NCI-H1694 treated with DMSO at 0.1 percent for 48 hours (cell line): ENCODE results near the gene NR2F1.
"Not testable (repeated sequence)": the region's sequence is repeated elsewhere in the genome, so short reads cannot be mapped to it uniquely, and the experiment has no call there.

ENCODE experiments used
- DNase-seq: peaks from one replicate; lab custom pipeline; 2025; lab: John Stamatoyannopoulos, UW

The NR2F1 gene

DNA sequence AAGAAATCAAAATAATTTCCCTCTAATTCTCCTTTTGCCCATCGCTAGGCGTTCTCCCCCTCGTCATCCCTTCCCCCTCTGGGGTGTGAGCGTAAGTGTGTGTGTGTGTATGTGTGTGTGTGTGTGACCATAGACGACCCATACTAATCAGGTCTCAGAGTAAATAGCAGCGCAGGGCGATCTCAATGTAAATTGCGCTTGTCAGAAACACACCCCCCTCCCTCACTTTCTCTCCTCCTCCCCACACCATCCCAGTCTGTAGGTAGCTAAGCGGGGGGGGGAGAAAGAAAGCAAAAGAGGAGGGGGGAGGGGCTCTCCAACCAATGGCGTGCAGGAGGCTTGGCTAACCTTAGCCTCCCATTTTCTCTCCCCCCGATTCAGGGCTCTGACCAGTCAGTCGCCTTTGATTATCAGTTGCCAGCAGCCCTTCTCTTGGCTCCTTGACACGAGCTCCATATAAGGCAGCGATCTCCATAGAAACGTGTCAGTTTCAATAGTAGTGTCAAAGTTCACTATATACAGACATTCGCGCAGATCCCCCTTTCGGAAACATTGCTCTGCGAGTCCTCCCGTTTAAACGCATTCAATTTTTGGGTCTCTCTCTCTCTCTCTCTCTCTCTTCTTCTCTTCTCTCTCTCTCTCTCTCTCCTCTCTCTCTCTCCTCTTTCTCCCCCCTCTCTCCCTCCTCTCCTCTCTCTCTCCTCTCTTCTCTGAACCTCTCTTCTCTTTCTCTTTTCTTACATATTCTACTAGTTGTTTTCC, at the start of gene NR2F1:
NR2F1 (plus strand) TSS at position 546 of the 762 bp plus-strand sequence. CDS start 1,802 bp downstream, outside the sequence.
- peak; percentile 76 for DNase-seq

DNA sequence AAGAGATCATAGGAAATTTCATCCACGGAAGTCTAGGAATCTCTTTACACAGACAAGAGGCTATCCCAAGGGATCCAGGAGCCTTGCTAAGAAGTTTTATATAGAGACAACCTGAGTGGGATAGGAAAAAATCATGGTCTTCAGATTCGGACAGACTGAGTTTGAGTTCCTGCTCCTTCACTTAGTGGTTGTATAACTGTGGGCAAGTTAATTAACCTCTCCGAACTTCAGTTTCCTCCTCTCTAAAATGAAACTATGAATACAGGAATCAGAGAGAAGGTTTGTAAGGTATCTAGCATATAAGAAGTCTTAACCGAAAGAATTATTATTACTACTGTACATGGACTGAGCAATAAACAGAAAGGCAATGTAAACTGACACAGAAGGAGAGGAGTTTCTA, 37.1 kb upstream of the NR2F1 start:
- no peak for DNase-seq

DNA sequence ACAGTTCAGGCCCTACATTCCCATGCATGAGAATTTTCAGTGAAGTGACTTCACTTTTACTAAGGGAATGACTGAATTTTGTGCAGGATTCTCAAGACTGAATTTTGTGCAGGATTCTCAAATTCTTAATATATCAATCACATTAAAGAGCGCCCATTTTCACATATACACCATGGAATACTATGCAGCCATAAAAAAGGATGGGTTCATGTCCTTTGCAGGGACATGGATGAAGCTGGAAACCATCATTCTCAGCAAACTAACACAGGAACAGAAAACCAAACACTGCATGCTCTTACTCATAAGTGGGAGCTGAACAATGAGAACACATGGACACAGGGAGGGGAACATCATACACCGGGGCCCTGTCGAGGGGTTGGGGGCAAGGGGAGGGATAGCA, 33.4 kb upstream of the NR2F1 start:
- not testable (repeated sequence) for DNase-seq

DNA sequence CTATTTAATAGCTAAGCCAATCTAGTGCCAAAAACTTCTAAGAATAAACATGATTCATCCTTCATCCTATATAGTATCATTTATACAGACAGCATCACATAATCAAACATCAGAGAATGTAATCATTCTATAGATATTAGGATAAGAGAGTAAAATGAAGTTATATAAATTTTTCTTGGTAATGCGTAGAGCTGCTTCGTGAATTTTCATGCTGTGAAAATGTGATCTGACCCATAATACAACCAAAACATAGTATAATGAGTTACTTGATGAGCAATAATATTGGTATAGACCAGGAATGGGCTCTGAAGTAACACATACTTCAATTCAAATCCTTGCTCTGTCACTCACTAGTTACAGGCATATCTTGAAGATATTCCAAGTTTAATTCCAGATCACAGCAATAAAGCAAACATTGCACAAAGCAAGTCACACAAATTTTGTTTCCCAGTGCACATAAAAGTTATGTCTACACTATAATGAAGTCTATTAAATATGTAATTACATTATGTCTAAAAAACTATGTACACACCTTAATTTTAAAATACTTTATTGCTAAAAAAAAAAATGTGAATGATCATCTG, 25.9 kb upstream of the NR2F1 start:
- no peak for DNase-seq

DNA sequence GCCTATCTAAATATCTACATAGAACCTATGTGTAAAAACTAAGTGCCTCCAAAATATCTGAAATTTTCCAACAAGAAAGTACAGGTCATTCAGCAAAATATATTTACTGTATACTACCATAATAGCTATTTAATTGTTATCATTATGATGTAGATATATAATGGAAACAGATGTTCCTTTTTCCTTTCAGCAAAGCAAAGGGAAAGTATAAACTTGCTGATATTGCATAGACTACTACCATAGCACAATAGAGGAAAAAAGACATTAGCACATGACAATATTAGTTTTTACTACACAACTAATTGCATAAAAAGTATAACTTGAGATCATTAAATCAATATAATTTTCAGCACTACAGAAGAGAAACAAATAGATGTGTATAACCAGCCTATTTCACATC, 16.9 kb upstream of the NR2F1 start:
- DNase-seq = no peak

DNA sequence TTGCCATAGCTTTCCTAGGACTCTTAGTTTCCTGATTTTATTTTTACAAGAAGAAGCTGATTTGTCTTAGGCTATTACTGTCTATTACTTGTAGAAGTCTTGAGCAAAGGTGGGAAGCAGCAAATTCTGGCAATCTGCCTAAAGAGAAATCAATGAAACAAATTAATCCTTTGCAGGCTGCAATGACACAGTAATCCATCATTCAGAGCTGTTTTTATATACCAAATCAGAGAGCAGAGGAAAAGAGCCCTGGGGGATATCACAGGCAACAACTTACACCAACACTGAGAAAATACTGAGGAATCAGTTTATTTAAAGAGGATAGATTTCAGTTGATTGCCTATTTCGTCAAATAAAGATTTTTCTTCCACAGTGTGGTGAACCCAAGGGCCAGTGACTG, 15.6 kb upstream of the NR2F1 start:
- no peak for DNase-seq

DNA sequence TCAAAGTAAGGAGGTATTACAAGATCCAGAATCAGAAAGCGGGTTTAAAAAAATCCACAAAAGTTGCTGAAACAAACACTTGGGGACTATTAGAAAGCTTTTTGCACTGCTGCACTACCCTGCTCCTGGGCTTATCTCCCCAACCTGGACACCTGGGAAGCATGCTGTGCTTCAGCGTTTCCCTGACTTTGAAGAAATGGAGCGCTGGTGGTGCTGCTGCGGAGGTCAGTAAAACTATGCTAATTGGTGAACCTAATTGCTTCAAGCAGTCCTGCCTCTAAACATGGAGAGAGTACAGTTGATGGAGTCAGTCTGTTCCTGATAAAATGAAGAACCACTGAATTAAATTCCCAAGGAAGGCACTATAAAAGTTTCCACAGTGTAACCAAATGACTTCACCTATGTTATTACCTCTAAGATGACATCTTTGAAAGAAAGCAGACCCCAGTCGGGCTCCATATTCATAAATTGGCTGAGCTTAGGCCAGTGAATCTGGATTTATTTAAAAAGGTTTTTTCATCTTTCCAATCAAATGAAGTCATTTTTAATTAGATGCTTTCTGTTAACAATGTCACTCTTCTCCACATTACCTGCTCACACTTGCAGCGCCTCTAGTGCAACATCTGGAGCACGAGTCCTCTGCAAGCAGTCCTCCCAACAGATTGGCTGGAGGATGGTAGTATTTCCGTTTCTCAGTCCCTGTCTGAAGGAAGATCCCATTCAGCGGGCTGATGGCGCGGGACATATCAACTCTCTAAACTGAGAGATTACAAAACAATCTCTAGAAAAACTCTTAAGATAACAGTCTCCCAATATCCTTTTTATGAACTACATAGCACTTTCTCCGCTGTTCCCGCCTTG, 13.5 kb upstream of the NR2F1 start:
- DNase-seq = no peak

DNA sequence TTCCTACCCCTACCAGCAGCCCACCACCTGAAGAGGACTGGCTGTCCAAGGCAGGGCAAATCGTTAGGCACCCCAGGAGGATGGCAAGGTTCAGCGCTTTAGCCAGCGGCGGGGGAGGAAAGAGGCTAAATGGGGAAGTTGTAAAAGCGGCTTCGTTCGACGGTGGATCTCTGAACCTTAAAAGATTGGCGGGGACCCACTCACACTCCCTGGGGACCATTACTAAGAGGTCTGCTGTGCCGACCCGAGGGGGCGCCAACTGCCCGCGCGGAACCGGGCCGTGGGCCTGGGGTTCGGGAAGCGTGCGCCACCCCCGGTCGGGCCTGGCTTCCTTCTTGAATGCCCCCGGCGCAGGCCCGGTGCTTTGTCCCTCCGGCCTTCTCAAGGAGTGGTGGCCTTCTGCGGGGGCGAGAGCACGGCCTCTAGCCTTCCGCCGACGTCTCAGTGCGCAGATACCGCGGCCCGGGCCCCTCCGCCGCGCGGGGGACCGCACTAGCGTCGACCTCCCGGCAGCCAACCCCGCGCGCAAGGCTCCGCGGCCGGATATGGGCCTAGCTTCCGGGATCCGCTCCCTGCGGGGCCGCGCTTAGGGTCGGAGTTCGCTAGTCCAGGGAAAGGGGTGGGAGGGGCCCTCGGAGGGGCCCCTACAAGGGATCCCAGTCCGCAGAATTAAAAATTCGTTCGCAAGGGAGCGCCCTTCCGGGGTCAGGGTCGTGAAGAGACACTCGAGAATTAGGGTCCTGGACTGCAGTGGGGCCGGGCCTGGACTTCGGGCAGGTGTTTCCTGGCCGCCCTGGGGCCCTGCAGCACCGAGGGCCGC, 12.5 kb upstream of the NR2F1 start:
- DNase-seq = no peak

DNA sequence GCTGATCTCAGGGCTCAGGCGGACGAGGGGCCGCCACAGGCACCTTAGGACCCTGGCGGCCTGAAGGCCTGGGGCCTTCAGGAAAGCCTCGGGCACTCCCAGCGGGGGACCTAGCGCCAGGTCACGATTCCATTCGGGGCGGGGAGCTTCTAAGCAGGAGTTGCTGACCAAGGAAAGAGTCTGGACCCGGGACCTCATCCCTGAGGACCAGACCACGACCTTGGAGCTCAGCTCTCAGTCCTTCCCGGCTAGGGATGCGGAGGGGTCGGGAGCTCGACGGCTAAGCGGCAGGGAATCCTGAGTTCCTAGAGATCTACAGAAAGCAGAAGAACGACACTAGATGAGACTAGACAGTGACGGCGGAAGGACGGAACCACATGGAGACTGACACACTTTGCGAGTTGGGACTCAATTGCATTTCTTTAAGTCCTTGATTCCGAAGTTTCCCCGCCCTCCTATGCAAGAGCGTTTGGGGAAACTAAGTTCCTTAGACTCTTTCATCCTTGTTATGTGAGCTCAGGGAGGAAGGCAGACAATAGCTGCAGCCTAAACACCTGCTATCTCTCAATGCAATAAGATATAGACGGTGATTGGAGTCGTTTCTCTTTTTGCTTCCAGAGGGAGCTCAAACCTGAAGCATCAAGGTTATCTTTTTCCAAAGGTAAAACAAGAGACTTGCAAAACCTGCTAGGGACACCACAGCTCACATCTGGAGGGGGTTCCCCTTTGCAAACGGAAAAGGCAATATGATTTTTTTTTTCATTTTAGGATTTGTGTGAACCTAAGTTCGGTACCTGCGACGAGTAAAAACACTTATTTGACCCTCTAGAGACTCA, 11.7 kb upstream of the NR2F1 start:
- no peak for DNase-seq

DNA sequence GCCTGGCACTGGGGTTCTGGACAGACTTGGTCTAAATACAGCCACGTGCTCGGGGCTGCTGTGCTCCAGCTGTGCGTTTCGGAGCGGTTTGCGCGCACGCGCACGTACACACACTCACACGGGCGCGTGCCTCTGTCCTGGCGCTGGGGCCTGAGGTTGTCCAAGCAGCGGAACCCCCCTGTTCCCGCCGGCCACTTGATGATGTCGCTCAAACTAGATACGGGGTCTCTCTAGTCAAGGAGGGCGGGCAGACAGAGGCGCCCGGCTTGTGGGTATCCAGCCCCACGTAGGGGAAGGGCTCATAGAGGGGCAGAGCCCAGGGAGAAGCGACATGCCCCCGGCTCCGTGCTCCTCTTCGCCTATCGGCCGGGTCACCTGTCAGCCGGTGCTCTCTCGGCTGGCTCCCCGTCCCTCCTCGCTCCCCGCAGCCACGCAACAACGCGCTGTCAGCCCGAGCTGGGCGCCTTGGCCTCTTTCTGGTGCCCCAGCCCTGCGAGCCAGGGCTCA, 10.9 kb upstream of the NR2F1 start:
- no peak for DNase-seq

DNA sequence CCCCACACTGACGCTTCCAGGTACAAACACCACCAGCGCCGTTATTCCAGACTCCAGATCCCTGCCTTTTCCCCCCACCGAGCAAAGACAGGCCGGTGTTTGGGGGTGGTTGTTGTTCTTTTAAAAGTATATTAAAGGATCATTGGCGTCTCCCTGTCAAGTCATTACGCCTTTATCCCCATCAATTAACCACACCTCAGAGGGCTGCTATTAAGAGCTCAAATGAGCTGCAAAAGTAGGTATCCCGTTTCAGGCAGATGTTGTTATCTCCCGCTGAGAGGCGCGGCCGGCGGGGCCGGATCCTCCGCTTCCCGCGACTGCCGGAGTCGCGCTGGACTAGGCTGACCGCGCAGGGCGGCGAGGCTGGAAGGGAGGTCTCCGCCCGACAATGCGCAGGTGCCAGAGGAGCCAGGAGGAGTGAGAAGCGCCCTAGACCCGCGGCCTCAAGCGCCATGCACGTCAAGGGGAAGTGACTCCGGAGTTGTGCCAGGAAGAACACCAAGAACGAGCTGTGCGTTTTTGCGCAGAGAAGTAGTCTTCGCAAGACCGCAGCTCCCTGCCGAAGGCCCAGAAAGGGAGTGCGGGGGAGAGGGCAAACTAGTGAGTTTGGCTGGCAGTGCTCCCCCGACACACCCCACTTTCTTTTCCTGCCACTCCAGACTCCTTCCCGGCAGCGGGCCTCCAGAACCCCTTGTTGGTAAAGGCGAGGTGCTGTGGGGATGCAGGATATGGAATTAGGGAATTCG, 10.2 kb upstream of the NR2F1 start:
- no peak for DNase-seq

DNA sequence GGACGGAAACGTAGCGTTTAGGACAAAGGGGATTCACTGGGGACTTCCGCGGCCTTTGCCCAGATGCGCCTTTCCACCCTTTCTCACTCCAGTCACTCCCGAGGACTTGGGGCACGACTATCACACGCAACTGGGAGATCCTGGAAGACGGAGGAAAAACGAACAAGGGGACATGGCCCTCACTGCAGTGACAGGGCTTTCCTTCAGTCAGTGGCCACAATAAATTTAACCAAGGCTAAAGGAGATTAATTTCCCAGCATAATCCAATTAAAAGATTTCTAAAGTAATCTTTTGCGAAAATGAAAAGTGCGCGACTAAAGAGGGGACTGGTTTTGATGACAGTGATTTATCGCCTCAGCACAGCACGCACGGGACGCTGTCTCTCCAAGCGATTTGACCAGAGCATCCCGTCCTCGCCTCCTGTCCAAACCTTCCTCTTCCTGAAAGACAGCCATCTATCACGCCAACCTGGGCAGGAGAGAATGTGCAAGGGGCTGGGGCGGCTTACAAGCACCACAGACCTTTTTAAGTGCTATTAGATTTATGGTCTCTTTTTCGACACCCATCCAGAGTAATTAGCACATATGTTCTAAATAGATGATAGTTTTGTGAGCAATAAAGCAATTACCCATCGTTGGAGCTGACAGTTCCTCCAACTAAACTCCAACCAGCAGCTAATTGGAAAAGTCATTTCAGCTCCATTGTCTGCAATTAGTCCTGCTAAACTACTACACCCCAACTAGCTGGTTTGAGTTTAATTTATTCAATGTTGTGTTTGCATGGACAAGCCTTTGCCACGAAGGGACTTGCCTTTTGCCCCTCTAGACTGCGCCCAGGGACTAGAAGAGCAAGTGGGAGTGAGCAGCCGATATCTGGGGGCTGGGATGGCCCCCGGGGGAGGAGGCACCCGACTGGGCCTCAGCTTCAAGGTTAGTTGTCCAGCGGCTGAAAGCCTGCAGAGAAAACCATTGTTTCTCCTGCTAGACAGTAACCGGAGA, 9.4 kb upstream of the NR2F1 start:
- no peak for DNase-seq

DNA sequence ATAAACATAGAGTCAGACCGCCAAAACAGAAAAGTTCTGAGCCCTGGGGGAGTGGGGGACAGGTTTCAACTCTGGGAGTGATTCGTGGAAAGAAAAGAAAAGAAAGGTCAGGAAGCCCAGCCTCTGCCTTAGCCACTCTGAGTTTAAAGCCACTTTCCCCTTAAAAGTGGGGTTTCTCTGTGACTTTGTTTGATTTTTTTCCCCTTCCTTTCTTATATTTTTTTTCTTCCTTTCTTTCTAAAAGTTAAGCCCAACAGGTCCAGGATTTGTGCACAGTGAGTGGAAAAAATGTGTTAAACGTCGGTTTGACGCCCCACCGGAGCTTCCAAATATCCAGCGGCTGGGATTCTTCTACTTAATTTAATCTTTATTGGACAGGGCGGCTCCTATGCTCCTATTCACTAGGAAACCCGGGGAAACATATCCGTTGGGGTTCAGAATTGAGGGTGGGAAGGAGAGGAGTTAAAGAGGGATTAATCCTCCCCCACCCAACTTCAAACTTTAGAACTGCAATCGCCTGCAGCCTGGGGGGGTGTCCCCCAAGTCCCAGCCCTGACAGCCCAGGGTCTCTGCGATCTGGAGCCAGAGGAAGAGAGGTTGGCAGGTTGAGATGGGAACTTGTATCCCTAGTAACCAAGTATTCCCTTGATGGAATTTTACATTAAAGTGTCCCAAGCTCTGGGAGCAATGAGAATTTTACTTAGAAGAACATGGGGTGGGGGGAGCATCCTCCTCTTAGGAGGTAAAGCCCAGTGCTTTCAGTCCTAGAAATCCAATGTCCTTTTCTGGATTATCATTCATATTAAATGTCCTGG, 8.3 kb upstream of the NR2F1 start:
- no peak for DNase-seq

DNA sequence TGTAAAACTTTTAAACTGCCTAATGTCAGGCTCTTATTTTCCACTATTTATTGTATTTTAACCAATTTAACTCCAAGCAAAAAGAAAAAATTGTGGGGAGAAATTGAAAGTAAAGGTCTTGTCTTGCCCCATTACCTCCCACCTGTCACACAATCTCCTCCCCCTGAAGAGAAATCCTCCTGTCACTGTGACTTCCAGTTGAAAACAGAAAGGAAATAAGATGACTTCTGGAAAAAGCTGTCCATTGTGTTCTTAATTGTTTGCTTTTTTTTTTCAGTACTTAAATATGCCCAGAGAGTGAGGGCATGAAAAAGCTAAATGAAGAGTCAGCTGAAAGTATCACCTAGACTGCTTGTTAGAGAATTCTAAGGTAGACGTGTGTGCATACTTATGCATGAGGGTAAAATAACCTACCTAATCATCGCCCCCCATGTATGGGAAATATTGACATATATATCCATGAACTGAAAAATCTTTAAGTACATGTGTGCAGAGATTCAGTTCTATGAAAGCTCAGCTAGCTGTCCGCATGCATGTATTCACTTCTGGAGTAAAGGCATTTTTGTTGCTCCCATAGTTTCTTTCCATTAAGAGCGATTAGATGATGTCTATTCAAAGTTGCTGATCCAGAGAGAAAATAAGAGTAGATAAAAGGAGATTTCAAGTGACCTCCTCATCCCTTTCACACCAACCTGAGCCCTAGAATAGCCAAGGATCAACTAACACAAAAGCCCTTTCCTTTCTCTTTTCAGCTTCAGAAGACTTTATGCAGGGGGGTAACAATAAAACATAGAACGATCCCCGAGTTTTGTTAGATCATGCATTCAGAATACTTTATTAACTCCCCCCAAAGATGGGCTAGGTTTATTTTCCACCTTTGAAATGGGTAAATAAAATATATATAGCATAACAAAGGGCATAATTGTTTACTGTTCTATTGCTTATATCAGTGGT, 7.3 kb upstream of the NR2F1 start:
- no peak for DNase-seq

DNA sequence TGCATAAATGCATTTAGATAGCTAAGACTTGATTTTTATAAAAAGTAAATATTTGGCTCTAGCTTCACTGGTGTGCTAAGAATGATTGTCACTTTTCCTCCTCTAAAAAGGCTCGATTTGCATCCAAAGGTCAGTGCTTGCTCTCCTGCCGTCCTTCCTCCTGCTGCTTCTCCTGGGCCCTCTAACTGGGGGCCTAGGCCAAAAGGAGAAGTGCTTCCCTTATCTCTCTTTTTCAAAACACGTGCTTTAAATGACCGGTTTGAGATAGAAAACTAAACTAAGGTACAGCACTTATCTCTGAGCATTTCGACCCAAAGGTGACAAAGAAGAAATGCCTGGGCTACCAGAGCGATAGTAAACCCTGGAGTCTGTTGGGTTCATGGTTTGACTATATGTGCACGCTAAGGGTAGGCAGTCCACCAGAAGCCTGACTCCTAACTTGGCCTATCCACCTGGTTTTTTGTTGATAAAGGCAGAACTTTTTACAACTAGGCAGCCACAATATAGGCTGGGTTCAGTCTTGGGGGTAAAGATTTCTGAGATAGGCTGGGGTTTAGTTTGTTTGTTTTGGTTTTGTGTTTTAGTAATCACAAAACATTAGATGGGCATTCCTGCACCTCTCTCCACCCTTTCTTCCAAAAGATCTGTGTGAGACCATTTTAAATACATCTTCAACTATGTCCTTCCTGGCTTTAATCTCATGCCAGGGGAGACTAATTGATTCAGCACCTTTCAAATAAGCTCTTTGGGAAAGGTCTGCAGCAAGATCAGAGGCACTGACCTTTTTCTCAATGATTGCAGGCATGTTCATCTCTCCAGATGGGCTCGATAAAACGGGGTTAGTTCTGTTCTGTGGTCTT, 5.8 kb upstream of the NR2F1 start:
- DNase-seq = no peak
